ENCODE results near the gene HOXB4. TPM values are rescaled to one million over a fixed set of nuclear protein-coding genes. Genes with fewer than 3 reads are reported as not detected.

Gene HOXB4
- total and polyA plus RNA-seq, 2 of the 4 experiments (the other 2 are of a cell fraction) = 2.0 to 8.5 TPM

DNA sequence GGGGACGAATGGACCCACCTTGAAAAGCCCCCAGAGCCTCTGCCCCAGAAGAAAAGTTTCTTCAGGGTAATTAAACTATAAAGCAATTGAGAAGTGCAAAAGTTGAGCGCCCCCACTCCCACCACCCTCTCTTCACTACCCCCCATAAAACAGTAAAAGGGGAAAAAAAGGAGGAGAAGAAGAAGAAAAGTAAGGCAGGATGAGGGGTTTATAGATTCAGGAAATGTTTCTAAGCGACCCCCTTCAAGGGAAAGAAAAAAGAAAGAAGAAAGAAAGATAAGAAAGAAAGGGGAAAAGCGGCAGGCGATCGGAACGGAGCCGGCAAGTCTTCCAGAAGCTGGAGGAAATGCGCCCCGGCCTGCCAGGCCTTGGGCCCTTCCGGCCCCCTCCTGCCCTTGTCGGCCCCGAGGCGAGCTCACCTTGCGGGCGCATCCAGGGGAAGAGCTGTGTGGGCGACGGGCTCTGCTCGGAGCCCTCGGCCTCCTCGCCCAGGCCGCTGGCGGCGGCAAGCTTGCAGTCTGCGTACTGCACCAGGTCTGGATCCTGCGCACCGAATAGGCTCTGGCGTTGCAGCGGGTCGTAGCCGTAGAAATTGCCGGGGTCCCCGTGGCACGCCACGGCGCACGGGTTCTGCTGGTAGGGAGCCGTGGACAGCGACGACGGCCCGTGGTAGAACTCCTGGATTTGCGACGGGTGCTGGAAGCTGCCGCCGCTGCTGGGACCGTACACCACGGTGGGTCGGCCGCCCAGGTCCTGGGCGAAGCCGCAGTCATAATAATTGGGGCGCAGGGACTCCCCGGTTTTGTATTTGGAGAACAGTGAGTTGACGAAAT, 35.9 kb upstream of the HOXB4 start:
- peak; percentile 31 for DNase-seq
- TF ChIP-seq POLR2A (IDR thresholded peaks at IDR 0.05; ENCODE audit: low read depth, low read length) (no peak), FOS (IDR thresholded peaks at IDR 0.05; ENCODE audit: low read depth, low read length) (no peak), CTCF (conservative IDR thresholded peaks at IDR 0.05; ENCODE audit: low read depth, low read length) (no peak), BHLHE40 (IDR thresholded peaks at IDR 0.05; ENCODE audit: low read depth, low read length) (no peak), RAD21 (IDR thresholded peaks at IDR 0.05; ENCODE audit: low read length) (no peak), MAFK (IDR thresholded peaks at IDR 0.05; ENCODE audit: low read depth, low read length) (no peak), MAZ (IDR thresholded peaks at IDR 0.05; ENCODE audit: borderline replicate concordance, low read depth, low read length) (no peak), NFE2L2 (IDR thresholded peaks at IDR 0.05; ENCODE audit: low read depth, low read length) (no peak), CHD1 (IDR thresholded peaks at IDR 0.05; ENCODE audit: low read depth, low read length) (no peak), MXI1 (IDR thresholded peaks at IDR 0.05; ENCODE audit: borderline replicate concordance, low read depth, low read length) (no peak), SMC3 (IDR thresholded peaks at IDR 0.05; ENCODE audit: low read depth, low read length) (no peak), CEBPB (IDR thresholded peaks at IDR 0.05; ENCODE audit: low read depth, low read length) (no peak)
- TF ChIP-seq, protein P1, sequence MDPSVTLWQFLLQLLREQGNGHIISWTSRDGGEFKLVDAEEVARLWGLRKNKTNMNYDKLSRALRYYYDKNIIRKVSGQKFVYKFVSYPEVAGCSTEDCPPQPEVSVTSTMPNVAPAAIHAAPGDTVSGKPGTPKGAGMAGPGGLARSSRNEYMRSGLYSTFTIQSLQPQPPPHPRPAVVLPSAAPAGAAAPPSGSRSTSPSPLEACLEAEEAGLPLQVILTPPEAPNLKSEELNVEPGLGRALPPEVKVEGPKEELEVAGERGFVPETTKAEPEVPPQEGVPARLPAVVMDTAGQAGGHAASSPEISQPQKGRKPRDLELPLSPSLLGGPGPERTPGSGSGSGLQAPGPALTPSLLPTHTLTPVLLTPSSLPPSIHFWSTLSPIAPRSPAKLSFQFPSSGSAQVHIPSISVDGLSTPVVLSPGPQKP (IDR thresholded peaks at IDR 0.05; ENCODE audit: borderline replicate concordance, low read depth, low read length) = no peak
- TF ChIP-seq, protein P2, sequence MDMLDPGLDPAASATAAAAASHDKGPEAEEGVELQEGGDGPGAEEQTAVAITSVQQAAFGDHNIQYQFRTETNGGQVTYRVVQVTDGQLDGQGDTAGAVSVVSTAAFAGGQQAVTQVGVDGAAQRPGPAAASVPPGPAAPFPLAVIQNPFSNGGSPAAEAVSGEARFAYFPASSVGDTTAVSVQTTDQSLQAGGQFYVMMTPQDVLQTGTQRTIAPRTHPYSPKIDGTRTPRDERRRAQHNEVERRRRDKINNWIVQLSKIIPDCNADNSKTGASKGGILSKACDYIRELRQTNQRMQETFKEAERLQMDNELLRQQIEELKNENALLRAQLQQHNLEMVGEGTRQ (IDR thresholded peaks at IDR 0.05; ENCODE audit: low read depth, low read length) = no peak

More for the DNA sequence above, 35.9 kb upstream of the HOXB4 start:
- H3K27me3 ChIP-seq (ENCODE audit: control insufficient read depth, insufficient read depth, low read length) = peaks cover 36% of the 10 kb centered on the region
- no peak overlapping the region for H4K5ac ChIP-seq (ENCODE audit: low read depth, low read length)
- no peaks in the 10 kb centered on the region for H3K36me3 ChIP-seq (ENCODE audit: control insufficient read depth, insufficient read depth, low read length)
- H4K91ac ChIP-seq (ENCODE audit: insufficient read depth, low read depth, low read length) = no peak overlapping the region
- H3K9me3 ChIP-seq (ENCODE audit: control insufficient read depth, insufficient read depth, low read length) = no peaks in the 10 kb centered on the region
- H2BK120ac ChIP-seq (ENCODE audit: low read depth, low read length) = no peak overlapping the region; the same call in 1 of the 2 replicates
- H3K4me3 ChIP-seq (ENCODE audit: insufficient read depth, low read depth, low read length) = peak overlapping the region; percentile 52
- H4K8ac ChIP-seq (ENCODE audit: low read depth in 2 of 2, low read length in 2 of 2) = no peak overlapping the region
- intact Hi-C loops (cut with micrococcal nuclease) = no loop called here
- no peak overlapping the region for H2AK5ac ChIP-seq (ENCODE audit: low read depth, low read length)
- in situ Hi-C loops (cut with MboI; ENCODE audit: low sequenced_read_pairs) = no loop called here
- 42% methylated on average over 39 of the region's 55 CpGs; no CpG with 5 or more reads in 1 of the 2 experiments for WGBS, 2 experiments (ENCODE audit: extremely low coverage in 2 of 2, insufficient read length in 1 of 2)
- no peak overlapping the region; the same call in 1 of the 2 replicates for H3K18ac ChIP-seq (ENCODE audit: low read depth, low read length)
- no peak overlapping the region for H3K4ac ChIP-seq (ENCODE audit: low read depth, low read length)
- ChIA-PET POLR2A (ENCODE audit: unreplicated experiment) (interaction anchor here (0.6 to 1.4 kb wide), 3 partner anchors 17 to 26 kb away, joined by 3 to 4 read pairs (median 4); no protein-coding TSS in a partner anchor), CTCF (interaction anchor here (0.6 to 1.4 kb wide), 5 partner anchors 9 to 355 kb away, joined by 3 to 6 read pairs (median 4); no protein-coding TSS in a partner anchor)
- peak overlapping the region; percentile 63 for H3K9ac ChIP-seq (ENCODE audit: low read depth, low read length)
- no peak overlapping the region for H3K14ac ChIP-seq (replicated peaks; ENCODE audit: low read depth, low read length)
- no TSS peak for BruUV-seq (replicated peaks)
- dilution Hi-C loops (cut with HindIII; ENCODE audit: low sequenced_read_pairs, unreplicated experiment) = no loop called here
- no peak overlapping the region for H2BK15ac ChIP-seq (ENCODE audit: low read depth, low read length)
- peaks cover 11% of the 10 kb centered on the region for H3K4me1 ChIP-seq (ENCODE audit: control insufficient read depth, insufficient read depth, low read length)
- peak overlapping the region; percentile 94 for H3K27ac ChIP-seq (ENCODE audit: insufficient read depth, low read length)
- peak overlapping the region; percentile 27 for H2BK5ac ChIP-seq (ENCODE audit: low read depth, low read length, poor library complexity, severe bottlenecking)
- H3K56ac ChIP-seq (ENCODE audit: extremely low read depth, insufficient read depth, low read length) = 0 out of 2 replicates have a peak overlapping the region, but pooled peaks have one; percentile 9
- no peak for ATAC-seq (ENCODE audit: low read depth)
- peaks cover 9 to 27% of the 10 kb centered on the region in 2 experiments; a peak in 3 of 4 replicates for H3K79me1 ChIP-seq (ENCODE audit: low read depth in 1 of 2, low read length in 2 of 2)
- no peak overlapping the region for H3K23ac ChIP-seq (ENCODE audit: low read depth, low read length)
- H2BK20ac ChIP-seq (ENCODE audit: low read depth, low read length) = no peak overlapping the region
- H3K9me1 ChIP-seq (ENCODE audit: insufficient read depth, low read length) = 0 out of 2 replicates have a peak, but pooled peaks cover 3% of the 10 kb centered on the region
- peak overlapping the region; percentile 78 for H2AFZ ChIP-seq (replicated peaks; ENCODE audit: low read length, poor library complexity)
- H3K4me2 ChIP-seq (ENCODE audit: low read depth, low read length) = peak overlapping the region; percentile 73
- H2AK9ac ChIP-seq (replicated peaks; ENCODE audit: low read depth, low read length, poor library complexity) = peak overlapping the region; percentile 57
- H4K20me1 ChIP-seq (ENCODE audit: insufficient read depth, low read length) = peaks cover 4% of the 10 kb centered on the region; the same call in 1 of the 2 replicates
